BLaER1 treated with 17β-estradiol and CSF1 and Interleukin-3, amounts not matched to agents 10 nM and 100 nM (cell line): ENCODE measurements around the gene FBXL15.

Experiments
- H3K27ac ChIP-seq, 11 experiments: shearing (Covaris generic); formaldehyde crosslinking; 2 replicates each; pipeline ENCODE4 v1.8.1; 2022
- H3K27me3 ChIP-seq, 11 experiments: shearing (Covaris generic); formaldehyde crosslinking; 2 replicates each; pipeline ENCODE4 v1.8.1; 2022
- H3K36me3 ChIP-seq, 11 experiments: shearing (Covaris generic); formaldehyde crosslinking; 2 replicates each; pipeline ENCODE4 v1.8.1; 2022
- H3K4me1 ChIP-seq, 10 experiments: shearing (Covaris generic); formaldehyde crosslinking; 2 replicates each; pipeline ENCODE4 v1.8.1; 2022
- H3K4me2 ChIP-seq, 11 experiments: shearing (Covaris generic); formaldehyde crosslinking; 2 replicates each; pipeline ENCODE4 v1.8.1; 2022
- H3K4me3 ChIP-seq, 10 experiments: shearing (Covaris generic); formaldehyde crosslinking; 2 replicates each; pipeline ENCODE4 v1.8.1; 2022
- H3K9ac ChIP-seq, 11 experiments: shearing (Covaris generic); formaldehyde crosslinking; 2 replicates each; pipeline ENCODE4 v1.8.1; 2022
- H3K9me3 ChIP-seq, 11 experiments: shearing (Covaris generic); formaldehyde crosslinking; replicated peaks in 1 of 11; 2 replicates each; pipeline ENCODE4 v1.8.1; 2022
- H4K20me1 ChIP-seq, 11 experiments: shearing (Covaris generic); formaldehyde crosslinking; 2 replicates each; pipeline ENCODE4 v1.8.1; 2022
- Cebpa-rat ChIP-seq, 11 experiments: shearing (Covaris generic); IDR thresholded peaks; 2 replicates each; pipeline ENCODE4 v1.8.1; 2022

The FBXL15 gene

DNA sequence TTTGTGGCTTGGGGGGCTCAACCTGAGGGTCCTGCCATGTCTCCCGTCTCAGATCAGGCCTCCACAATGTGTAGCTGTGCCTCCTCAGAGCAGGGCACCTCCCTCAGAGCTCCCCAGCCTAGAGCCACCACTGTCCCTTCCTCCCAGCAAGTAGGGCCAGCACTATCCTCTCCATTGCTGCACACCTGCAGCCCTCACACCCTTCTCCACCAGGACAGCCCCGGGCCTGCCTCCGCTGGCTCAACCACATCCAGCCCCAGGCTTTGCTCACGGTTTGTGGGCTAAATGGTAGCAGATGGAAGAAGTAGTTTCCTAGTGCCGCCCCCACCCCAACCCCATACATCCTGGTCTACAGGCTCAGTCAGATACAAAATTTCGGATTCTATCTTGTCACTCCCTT lies 15.0 kb upstream of the FBXL15 start:
- Histone ChIP-seq H3K9me3 (no peaks in the 10 kb centered on the region), H3K4me2 (no peak overlapping the region), H4K20me1 (peaks cover 0 to 58% (median 13%) of the 10 kb centered on the region in 11 experiments; a peak in 16 of 22 replicates), H3K4me3 (no peak overlapping the region), H3K36me3 (peaks cover 6 to 30% (median 18%) of the 10 kb centered on the region in 11 experiments; a peak in 18 of 22 replicates), H3K4me1 (peaks cover 0 to 10% (median 0%) of the 10 kb centered on the region in 10 experiments; a peak in 6 of 20 replicates), H3K27me3 (peaks cover 32 to 41% (median 36%) of the 10 kb centered on the region in 11 experiments), H3K9ac (no peak overlapping the region), H3K27ac (no peak overlapping the region)
- TF ChIP-seq Cebpa-rat (IDR thresholded peaks at IDR 0.05): no peak

- H3K4me2 ChIP-seq: no peak overlapping the region
- H4K20me1 ChIP-seq: peaks cover 0 to 54% (median 13%) of the 10 kb centered on the region in 11 experiments; a peak in 15 of 22 replicates
- H3K27me3 ChIP-seq: peaks cover 44 to 53% (median 47%) of the 10 kb centered on the region in 11 experiments
- TF ChIP-seq Cebpa-rat (IDR thresholded peaks at IDR 0.05): no peak
- H3K27ac ChIP-seq: no peak overlapping the region
- H3K36me3 ChIP-seq: peaks cover 1 to 19% (median 7%) of the 10 kb centered on the region in 11 experiments; a peak in 17 of 22 replicates
- H3K9ac ChIP-seq: no peak overlapping the region
- H3K9me3 ChIP-seq: no peaks in the 10 kb centered on the region
- H3K4me3 ChIP-seq: no peak overlapping the region
- peaks cover 0 to 10% (median 0%) of the 10 kb centered on the region in 10 experiments; a peak in 6 of 20 replicates for H3K4me1 ChIP-seq
Observed at GRCh38 chr10:102406815-102407214, 13.8 kb upstream of the FBXL15 start.

DNA sequence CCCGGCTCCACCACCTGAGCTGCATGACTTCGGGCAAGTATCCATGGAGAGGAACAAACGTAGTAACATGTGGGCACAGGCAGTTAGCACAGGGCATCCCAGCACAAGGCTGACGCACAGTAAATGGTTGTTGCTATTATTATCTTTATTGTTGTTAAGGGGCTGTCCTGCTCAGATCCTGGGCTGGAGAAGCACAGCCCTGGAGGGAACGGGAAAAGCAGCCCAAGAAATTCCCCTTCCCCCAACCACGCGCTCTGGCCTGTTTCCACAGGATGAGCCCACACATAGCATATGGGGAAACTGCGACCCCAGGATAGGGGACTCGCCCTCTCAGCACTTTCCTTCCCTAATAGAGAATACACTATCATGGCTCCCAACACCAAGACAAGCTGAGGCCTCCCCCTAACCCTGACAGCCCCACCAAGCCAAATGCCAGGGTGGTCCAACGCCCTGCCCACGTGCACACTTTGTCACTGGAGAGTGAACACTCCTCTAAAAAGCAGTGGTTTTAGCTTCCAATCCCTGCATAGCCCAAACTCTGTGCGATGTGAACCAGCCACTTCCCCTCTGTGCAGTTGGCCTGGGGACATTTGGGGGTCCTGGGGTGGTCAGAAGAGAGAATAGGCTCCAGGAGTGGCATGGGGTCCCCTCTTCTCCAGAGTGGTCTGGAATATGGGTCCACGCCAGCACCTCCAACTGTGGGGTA lies 13.1 kb upstream of the FBXL15 start:
- Histone ChIP-seq H3K36me3 (peaks cover 0 to 11% (median 0%) of the 10 kb centered on the region in 11 experiments; a peak in 6 of 22 replicates), H3K4me2 (peak overlapping the region in 1 of 11 experiments; percentile 37; a peak in 3 of 22 replicates), H4K20me1 (peaks cover 0 to 54% (median 10%) of the 10 kb centered on the region in 11 experiments; a peak in 15 of 22 replicates), H3K27ac (no peak overlapping the region), H3K9ac (no peak overlapping the region), H3K9me3 (no peaks in the 10 kb centered on the region), H3K4me3 (no peak overlapping the region), H3K4me1 (peaks cover 0 to 10% (median 1%) of the 10 kb centered on the region in 10 experiments; a peak in 11 of 20 replicates), H3K27me3 (peaks cover 51 to 60% (median 55%) of the 10 kb centered on the region in 11 experiments)
- TF ChIP-seq Cebpa-rat (IDR thresholded peaks at IDR 0.05): no peak

DNA sequence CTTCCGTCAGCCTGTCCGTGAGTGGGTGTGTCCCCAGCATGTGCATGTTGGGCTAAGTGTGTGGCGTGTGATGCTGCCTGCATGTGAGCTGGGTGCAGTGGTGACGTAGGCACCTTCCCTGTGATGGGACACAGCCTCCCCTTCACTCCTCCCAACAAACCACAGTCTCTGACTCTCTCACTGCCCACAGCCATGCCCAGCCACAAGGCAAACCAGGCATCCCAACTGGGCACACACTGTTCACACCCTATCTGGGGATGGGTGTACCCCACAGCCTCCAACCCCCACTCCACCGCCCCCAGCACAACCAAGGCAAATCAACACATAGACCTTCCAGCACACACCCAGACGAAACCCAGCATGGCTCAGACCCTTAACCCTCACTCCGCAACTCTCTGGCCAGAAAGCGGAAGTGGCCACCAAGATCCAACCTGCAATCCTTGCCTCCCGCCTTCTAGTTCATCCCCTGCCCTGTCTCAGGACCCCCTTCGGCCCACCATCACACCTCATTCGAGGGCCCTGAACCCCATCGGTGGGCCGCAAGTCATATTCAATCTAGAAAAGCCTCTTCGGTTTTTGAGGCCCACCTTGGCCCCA lies 12.4 kb upstream of the FBXL15 start:
- peaks cover 0 to 5% (median 0%) of the 10 kb centered on the region in 11 experiments; a peak in 4 of 22 replicates for H3K36me3 ChIP-seq
- H3K27me3 ChIP-seq: peaks cover 56 to 67% (median 61%) of the 10 kb centered on the region in 11 experiments
- no peaks in the 10 kb centered on the region for H3K9me3 ChIP-seq
- H3K4me2 ChIP-seq: no peak overlapping the region; a peak in 1 of 22 replicates
- H3K4me1 ChIP-seq: peaks cover 6 to 14% (median 8%) of the 10 kb centered on the region in 10 experiments; a peak in 19 of 20 replicates
- H3K27ac ChIP-seq: no peak overlapping the region
- no peak overlapping the region for H3K9ac ChIP-seq
- no peak overlapping the region for H3K4me3 ChIP-seq
- TF ChIP-seq Cebpa-rat (IDR thresholded peaks at IDR 0.05): no peak
- peaks cover 0 to 56% (median 5%) of the 10 kb centered on the region in 11 experiments; a peak in 15 of 22 replicates for H4K20me1 ChIP-seq

GRCh38 chr10:102408728-102409603 lies 11.7 kb upstream of the FBXL15 start:
- H3K9me3 ChIP-seq: no peaks in the 10 kb centered on the region
- H4K20me1 ChIP-seq: peaks cover 0 to 59% (median 0%) of the 10 kb centered on the region in 11 experiments; a peak in 12 of 22 replicates
- H3K9ac ChIP-seq: no peak overlapping the region
- H3K27me3 ChIP-seq: peaks cover 56 to 74% (median 69%) of the 10 kb centered on the region in 11 experiments
- H3K4me1 ChIP-seq: peaks cover 9 to 15% (median 11%) of the 10 kb centered on the region in 10 experiments; a peak in 19 of 20 replicates
- H3K4me2 ChIP-seq: no peak overlapping the region
- no peak overlapping the region for H3K27ac ChIP-seq
- TF ChIP-seq Cebpa-rat (IDR thresholded peaks at IDR 0.05): no peak
- H3K4me3 ChIP-seq: no peak overlapping the region
- no peaks in the 10 kb centered on the region for H3K36me3 ChIP-seq

- Histone ChIP-seq H3K27me3 (peaks cover 56 to 83% (median 77%) of the 10 kb centered on the region in 11 experiments), H3K4me1 (peaks cover 9 to 23% (median 11%) of the 10 kb centered on the region in 10 experiments), H4K20me1 (peaks cover 0 to 61% (median 0%) of the 10 kb centered on the region in 11 experiments; a peak in 9 of 22 replicates), H3K27ac (no peak overlapping the region), H3K9ac (no peak overlapping the region), H3K36me3 (no peaks in the 10 kb centered on the region), H3K4me3 (no peak overlapping the region), H3K9me3 (no peaks in the 10 kb centered on the region), H3K4me2 (no peak overlapping the region)
- TF ChIP-seq Cebpa-rat (IDR thresholded peaks at IDR 0.05): no peak
Observed at GRCh38 chr10:102409604-102410428, 10.8 kb upstream of the FBXL15 start.

GRCh38 chr10:102410429-102411073 lies 10.1 kb upstream of the FBXL15 start:
- no peak for TF ChIP-seq Cebpa-rat (IDR thresholded peaks at IDR 0.05)

More at GRCh38 chr10:102410429-102411073, 10.1 kb upstream of the FBXL15 start:
- Histone ChIP-seq H4K20me1 (peaks cover 0 to 64% (median 0%) of the 10 kb centered on the region in 11 experiments; a peak in 9 of 22 replicates), H3K4me2 (no peak overlapping the region), H3K36me3 (no peaks in the 10 kb centered on the region), H3K9me3 (no peaks in the 10 kb centered on the region), H3K27me3 (peaks cover 56 to 90% (median 85%) of the 10 kb centered on the region in 11 experiments), H3K4me3 (no peak overlapping the region), H3K27ac (no peak overlapping the region), H3K9ac (no peak overlapping the region), H3K4me1 (peaks cover 9 to 26% (median 11%) of the 10 kb centered on the region in 10 experiments)
